Activated CD4-positive, alpha-beta T cell treated with anti-CD3 and anti-CD28 coated beads for 4 hours (primary cell): ENCODE results near the gene MYB.
"Not testable (repeated sequence)": the region's sequence is repeated elsewhere in the genome, so short reads cannot be mapped to it uniquely, and the experiment has no call there.

Experiments used
- DNase-seq, 2 donors: peaks; one replicate each; pipeline ENCODE4 v3.0.0-alpha.2; 2020

MYB gene

GRCh38 chr6:135164387-135164786 is 16.7 kb upstream of the MYB start:
- DNase-seq: not testable (repeated sequence)

DNA sequence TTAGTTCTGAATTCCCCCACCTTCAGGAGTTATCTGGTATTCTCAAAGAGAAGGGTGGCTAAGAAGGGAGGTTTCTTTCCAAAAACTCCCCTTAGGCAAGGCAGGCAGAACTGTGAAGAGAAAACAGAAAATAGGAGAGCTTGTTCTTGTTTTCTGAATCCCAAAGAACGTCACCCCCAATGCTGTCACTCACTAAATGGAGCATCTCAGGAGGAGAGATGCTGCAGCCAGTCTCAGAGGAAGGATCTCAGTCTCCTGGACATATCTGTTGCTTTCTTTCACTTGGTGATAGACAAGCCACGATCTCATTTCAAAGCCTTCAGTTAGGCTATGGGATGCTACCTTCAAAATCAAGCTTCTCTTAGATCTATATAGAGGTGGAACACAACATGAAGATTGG is 16.1 kb upstream of the MYB start:
- DNase-seq: no peak

- DNase-seq: no peak
Measured at GRCh38 chr6:135166515-135166914, 14.6 kb upstream of the MYB start.

- DNase-seq: no peak
Measured at GRCh38 chr6:135167617-135168016, 13.5 kb upstream of the MYB start.

- no peak for DNase-seq
Measured at GRCh38 chr6:135168766-135169165, 12.3 kb upstream of the MYB start.

DNA sequence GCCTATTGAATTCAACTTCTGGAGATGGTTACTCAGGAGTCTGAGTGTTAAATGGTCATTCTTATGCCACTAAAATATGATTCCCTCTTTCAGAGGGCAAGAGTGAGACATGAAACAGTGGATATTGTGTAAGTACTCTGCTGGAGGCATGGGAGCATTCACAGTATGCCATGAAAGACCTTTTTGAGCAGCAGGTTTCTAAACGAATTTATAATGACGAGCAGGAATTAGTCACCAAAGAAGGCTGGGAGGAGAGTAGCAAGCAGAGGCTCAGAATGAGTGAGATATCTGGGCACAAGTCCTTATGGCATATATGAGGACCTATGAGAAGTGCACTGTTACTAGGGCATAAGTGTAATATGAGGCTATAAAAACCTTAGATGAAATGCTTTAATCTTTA is 10.9 kb upstream of the MYB start:
- DNase-seq: no peak

DNA sequence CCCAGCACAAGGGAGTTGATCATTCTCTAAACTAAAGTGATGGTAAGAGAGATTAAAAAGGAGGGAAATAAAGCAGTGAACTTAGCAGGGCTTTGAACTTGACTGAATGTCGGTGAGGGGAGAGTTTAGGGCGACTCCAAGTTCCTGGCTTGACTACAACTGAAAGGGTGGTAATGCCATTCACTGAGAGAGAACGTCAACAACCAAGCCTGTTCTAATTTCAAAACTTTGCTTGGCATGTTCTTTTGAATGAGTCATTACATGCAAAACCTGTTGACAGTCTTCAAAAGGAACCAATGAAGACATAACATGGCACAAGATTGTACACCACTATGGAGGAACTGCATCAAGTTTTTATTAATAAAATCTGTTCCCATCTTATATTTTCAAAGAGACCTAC is 10.3 kb upstream of the MYB start:
- DNase-seq: no peak

- DNase-seq: no peak
Measured at GRCh38 chr6:135173242-135173988, 7.7 kb upstream of the MYB start.

DNA sequence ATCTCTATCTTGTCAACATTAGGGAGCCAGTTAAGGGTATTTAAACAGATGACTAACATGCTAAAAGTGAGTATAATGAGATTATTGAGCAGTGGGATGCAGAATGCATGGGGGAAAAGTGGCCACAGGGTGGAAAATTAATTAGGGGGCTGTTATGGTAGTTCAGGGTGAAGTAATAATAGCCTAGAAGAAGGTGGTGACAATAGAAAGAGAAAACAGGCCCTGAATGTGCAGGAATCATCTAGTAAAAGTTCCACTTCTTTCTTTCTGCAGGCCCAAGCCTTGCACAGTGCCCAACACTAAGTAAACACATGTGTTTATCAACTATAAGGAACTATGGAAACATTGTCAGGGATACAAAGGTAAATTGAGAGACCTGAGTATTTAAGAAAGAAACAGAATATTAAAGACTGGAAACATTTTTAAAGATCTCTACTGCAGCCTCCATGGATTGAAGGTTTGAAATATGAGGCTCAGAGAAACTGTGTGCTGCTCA is 7.1 kb upstream of the MYB start:
- DNase-seq: no peak

DNA sequence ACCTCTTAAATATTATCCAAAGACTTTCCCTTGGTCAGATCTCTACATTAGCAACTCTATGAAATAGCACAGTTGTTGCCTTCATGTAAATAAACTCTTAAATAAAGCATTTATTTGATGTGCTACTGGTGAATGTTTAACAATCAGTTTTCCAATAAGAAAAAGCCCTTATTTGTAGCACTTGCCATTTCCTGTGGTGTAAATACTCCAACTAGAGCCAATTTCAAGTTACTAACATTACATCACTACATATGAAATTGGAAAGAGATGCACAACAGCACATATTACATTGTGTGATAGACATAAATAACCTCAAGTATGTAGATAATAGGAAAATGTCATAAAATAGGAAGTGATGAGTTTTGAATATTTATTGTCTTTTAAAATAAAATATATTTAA is 5.0 kb upstream of the MYB start:
- DNase-seq: no peak

DNA sequence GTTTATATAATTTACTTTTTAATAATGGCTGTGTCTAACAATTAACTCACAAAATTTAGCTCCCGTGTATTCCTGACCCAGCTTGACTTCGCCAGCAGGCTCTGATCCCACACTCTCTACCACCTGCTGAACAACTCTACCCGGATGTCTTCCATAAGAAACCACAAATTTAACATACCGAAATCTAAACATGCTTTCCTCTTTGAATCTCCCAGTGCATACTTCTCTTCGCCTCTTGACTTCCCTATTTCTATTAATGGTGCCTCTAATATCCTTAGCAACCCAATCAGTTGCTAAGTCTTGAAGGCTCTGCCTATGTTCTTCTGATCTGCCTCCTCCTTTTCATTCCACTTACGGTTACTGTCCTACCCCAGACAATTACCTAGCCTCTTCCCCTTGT is 4.6 kb upstream of the MYB start:
- no peak for DNase-seq

GRCh38 chr6:135179372-135179771 is 1.7 kb upstream of the MYB start:
- DNase-seq: no peak

DNA sequence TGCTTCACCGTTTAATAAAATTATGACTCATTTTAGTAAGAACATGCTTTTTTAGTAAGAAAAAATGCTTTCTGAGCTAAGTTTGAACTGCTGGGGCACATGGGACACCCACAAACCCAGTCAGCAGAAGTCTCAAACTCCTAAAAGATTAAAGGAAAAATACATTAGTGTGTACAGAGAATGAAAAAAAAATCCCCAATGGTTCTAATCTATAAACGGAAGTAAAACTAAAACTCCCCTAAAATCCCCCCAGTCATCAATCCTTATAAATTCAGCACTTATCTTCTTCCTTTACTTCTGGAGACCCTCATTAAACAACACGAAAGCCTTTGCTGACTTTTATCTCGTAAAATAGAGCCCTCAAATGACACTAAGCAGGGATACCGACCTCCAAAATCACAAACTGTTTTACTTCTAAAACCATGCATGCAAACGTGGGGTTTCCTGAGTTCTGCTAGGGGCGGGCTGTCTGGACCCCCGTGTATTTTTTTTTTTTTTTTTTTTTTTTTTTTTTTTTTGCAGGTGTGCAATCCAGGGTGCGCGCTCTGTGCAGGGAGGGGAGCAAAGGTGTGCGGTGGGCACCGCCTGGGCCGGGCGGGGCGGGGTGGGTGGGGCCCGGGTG is 1.1 kb upstream of the MYB start:
- peak in 1 of 2 donors; percentile 23 for DNase-seq

DNA sequence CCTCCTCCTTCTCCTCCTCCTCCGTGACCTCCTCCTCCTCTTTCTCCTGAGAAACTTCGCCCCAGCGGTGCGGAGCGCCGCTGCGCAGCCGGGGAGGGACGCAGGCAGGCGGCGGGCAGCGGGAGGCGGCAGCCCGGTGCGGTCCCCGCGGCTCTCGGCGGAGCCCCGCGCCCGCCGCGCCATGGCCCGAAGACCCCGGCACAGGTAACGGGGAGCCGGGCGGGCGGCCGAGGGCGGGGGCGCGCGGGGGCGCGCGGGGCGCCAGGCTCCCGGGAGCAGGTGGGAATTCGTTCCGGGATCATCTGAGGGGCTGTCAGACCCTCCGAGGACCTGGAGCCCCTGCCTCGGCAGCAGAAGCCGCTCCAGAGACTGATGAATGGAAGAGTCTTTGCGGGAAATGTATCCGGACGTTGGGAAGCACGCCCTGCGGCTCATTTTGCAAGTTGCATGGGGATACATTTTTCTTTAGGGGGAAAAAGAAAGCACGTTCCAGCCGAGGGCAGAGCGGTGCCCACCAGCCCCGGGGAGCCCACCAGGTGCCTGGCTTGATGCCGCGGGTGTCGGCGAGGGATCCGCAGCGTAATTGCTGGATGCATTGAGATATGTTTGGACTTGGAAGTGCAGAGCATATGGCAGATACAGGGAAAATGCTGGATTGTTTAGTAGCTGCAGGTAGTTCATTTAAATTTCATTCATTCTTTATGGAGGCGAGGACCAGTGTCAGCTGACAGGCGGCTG is 394 bp downstream of the MYB start:
- peak in 1 of 2 donors; percentile 6 for DNase-seq

GRCh38 chr6:135182071-135183001 is 1.2 kb downstream of the MYB start:
- peak; percentile 46 to 53 for DNase-seq

DNA sequence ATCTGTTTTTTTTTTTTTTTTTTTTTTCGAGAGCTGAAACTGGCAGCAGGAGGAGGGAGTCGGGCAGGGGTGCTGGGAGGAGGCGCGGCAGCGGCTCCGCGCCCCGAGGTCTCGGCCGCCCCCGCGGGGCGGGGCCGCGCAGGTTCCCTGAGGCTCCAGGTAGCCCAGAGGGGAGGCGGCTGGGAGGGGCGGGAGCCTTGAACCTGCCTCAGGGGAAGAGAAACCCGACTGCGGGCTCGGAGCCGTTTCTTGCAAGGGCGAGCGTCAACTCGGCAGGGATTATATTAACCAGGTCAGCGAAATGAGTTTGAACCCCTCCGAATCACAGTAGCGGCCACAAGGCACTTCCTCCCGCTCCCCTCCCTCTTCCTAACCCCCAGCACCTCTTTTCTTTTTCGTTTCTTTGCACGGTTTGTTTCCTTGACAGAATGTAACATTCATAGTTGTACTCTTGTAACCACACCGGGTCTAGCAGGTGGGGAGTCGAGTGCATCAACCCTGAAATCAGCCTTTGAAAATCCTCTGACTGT is 2.0 kb downstream of the MYB start:
- peak; percentile 71 to 72 for DNase-seq

- DNase-seq: peak; percentile 76 to 81
Measured at GRCh38 chr6:135183532-135184440, 2.7 kb downstream of the MYB start.

DNA sequence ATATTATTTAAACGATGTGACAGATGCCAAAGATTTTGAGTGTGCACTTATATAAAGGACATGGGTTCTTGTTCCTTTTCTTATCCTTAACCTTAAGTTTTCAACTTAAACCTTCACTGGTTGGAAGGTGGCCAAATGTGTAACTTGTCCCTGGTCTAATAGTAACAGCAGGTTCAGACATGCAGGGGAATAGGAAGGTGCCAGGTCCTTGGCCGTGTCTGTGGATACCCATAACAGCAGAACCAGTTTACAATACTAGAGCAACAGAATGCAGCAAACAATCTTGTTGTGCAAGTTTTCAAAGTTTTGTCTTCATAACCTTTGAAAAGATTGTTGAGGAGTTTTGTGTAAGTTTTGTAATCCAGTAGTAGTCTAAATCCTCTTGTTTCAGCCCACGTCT is 4.4 kb downstream of the MYB start:
- no peak for DNase-seq

- no peak for DNase-seq
Measured at GRCh38 chr6:135186255-135186654, 5.1 kb downstream of the MYB start.

DNA sequence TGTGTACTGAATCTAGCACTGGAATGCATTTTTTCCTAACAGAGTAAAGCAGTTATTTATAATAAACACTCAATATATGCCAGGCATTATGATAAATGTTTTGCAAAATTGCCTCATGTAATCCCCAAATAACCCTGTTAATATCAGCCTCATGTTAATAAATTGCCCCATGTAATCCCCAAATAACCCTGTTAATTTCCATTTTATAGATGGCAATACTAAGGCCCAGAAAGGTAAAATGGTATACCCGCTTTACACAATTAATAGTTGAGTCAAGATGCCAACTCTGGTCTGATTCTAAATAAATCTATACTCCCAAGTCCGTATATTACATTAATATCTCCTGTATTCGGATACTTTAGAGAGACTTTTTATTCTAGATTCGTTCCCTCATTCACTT is 6.3 kb downstream of the MYB start:
- no peak for DNase-seq

GRCh38 chr6:135188718-135189117 is 7.6 kb downstream of the MYB start:
- no peak for DNase-seq
